K562 (cell line): ENCODE measurements around the gene B2M. TPM values are rescaled to one million over a fixed set of nuclear protein-coding genes. Genes with fewer than 3 reads are reported as not detected.

Source experiments
- CGGBP1 ChIP-seq: fragments of 250-450 bp; sonication (Bioruptor Pico); IDR thresholded peaks from 2 replicates; pipeline ENCODE4 v1.9.0; 2021; ENCODE audit warnings: mild to moderate bottlenecking
- CLOCK ChIP-seq: fragments of 250-450 bp; sonication (Bioruptor Pico); IDR thresholded peaks from 2 replicates; pipeline ENCODE4 v1.4.0; 2020; ENCODE audit warnings: mild to moderate bottlenecking, moderate library complexity, borderline replicate concordance
- ELK3 ChIP-seq: fragments of 450-650 bp; formaldehyde crosslinking; IDR thresholded peaks from 2 replicates; pipeline ENCODE4 v1.4.0; 2020; ENCODE audit warnings: mild to moderate bottlenecking
- ETS1 ChIP-seq: conservative IDR thresholded peaks from 2 replicates; pipeline ENCODE4 v1.6.1; 2011; ENCODE audit warnings: low read depth, mild to moderate bottlenecking, low read length; ENCODE audit not compliant: control insufficient read depth
- FOXK1 ChIP-seq: sonication (generic); formaldehyde crosslinking; IDR thresholded peaks from 2 replicates; pipeline ENCODE4 v1.8.0; 2022; ENCODE audit warnings: missing genetic modification reagents, mild to moderate bottlenecking, borderline replicate concordance
- JUN ChIP-seq, 2 experiments: sonication (generic) in 1 of 2; formaldehyde crosslinking in 1 of 2; IDR thresholded peaks; 2 replicates each; pipeline versions ENCODE4 v1.6.1 to v1.8.0; 2012 to 2022; ENCODE audit warnings: borderline replicate concordance in 2 of 2, mild to moderate bottlenecking in 2 of 2, improper control_type of control experiment in 1 of 2, low read depth in 1 of 2, low read length in 1 of 2, missing genetic modification reagents in 1 of 2
- MED1 ChIP-seq: sonication (generic); formaldehyde crosslinking; IDR thresholded peaks from 2 replicates; pipeline ENCODE4 v1.8.1; 2023; ENCODE audit warnings: missing genetic modification reagents, borderline replicate concordance
- NFXL1 ChIP-seq: fragments of 450-650 bp; formaldehyde crosslinking; IDR thresholded peaks from 2 replicates; pipeline ENCODE4 v1.4.0; 2021; ENCODE audit warnings: mild to moderate bottlenecking
- POLR2A ChIP-seq: fragments of 450-650 bp; conservative IDR thresholded peaks from 2 replicates; pipeline ENCODE4 v1.6.1; 2016
- ZC3H4 ChIP-seq: sonication (generic); formaldehyde crosslinking; IDR thresholded peaks from 2 replicates; pipeline ENCODE4 v1.9.0; 2021; ENCODE audit warnings: missing genetic modification reagents, borderline replicate concordance
- ZKSCAN1 ChIP-seq: fragments of 150-350 bp; IDR thresholded peaks from 2 replicates; pipeline ENCODE4 v1.6.1; 2016; ENCODE audit warnings: low read depth, low read length
- ZNF24 ChIP-seq: fragments of 450-650 bp; IDR thresholded peaks from 2 replicates; pipeline ENCODE4 v1.6.1; 2016
- ZNF398 ChIP-seq: fragments of 250-450 bp; sonication (Bioruptor Pico); IDR thresholded peaks from 2 replicates; pipeline ENCODE4 v1.8.0; 2021; ENCODE audit warnings: moderate library complexity, mild to moderate bottlenecking, inconsistent platforms
- ZNF668 ChIP-seq: fragments of 250-450 bp; sonication (Bioruptor Pico); IDR thresholded peaks from 2 replicates; pipeline ENCODE4 v1.8.0; 2022; ENCODE audit warnings: mild to moderate bottlenecking, inconsistent platforms
- polyA plus RNA-seq, 8 experiments: library from polyadenylated mRNA; depleted of rRNA in 4 of 8; stranded (reverse) in 5 of 8; unstranded in 3 of 8; fragments of >200 nt; fragmentation: Nextera tagmentation in 2 of 8; fragmentation: Illumina TruSeq in 1 of 8; extraction: Ambion mirVana in 2 of 8; extraction: Trizol in 1 of 8; gene quantifications; 2 replicates each; pipeline versions ENCODE4 v1.2.1 to v1.2.3, GENCODE V29; 2011 to 2014; ENCODE audit warnings: inconsistent platforms in 1 of 8, missing spikeins in 1 of 8
- total RNA-seq, 7 experiments: library from RNA; depleted of rRNA in 6 of 7; stranded (reverse); fragments of >200 nt in 6 of 7; fragmentation: Illumina TruSeq in 2 of 7; extraction: Trizol in 2 of 7; gene quantifications; 2 replicates each; pipeline versions ENCODE4 v1.2.1 to v1.2.3, GENCODE V29; 2011 to 2021; ENCODE audit warnings: low replicate concordance in 1 of 7

The B2M gene
- total and polyA plus RNA-seq, 9 of the 15 experiments (the other 6 are each of a cell fraction or from before 2014, with no cell fraction given): 460 to 3,138 (median 1,032) TPM

- TF ChIP-seq ZNF398 (CRISPR knock-in tag) (no peak), JUN (IDR thresholded peaks at IDR 0.05; ENCODE audit: borderline replicate concordance, low read depth, low read length) (peak; percentile 84), JUN (CRISPR knock-in tag; IDR thresholded peaks at IDR 0.05; ENCODE audit: borderline replicate concordance) (no peak; the same call in 1 of the 2 replicates), POLR2A (peak; percentile 77), ETS1 (no peak), ZNF668 (no peak), CLOCK (CRISPR knock-in tag) (no peak), MED1 (CRISPR knock-in tag) (no peak), ZNF24 (no peak), ZC3H4 (CRISPR knock-in tag) (no peak), ZKSCAN1 (no peak), CGGBP1 (CRISPR knock-in tag) (no peak), ELK3 (CRISPR knock-in tag) (no peak), FOXK1 (CRISPR knock-in tag) (no peak), NFXL1 (CRISPR knock-in tag) (no peak)
Observed at GRCh38 chr15:44728576-44729407, 17.5 kb downstream of the B2M start (continued).
